ENCODE data around the gene FCGR3B.
"Not testable (repeated sequence)": the region's sequence is repeated elsewhere in the genome, so short reads cannot be mapped to it uniquely, and the experiment has no call there.

FCGR3B gene

GRCh38 chr1:161605024-161605423 is 26.0 kb downstream of the FCGR3B start:
- not testable (repeated sequence) for DNase-seq

GRCh38 chr1:161597077-161597476 is 33.9 kb downstream of the FCGR3B start:
- not testable (repeated sequence) for DNase-seq

DNA sequence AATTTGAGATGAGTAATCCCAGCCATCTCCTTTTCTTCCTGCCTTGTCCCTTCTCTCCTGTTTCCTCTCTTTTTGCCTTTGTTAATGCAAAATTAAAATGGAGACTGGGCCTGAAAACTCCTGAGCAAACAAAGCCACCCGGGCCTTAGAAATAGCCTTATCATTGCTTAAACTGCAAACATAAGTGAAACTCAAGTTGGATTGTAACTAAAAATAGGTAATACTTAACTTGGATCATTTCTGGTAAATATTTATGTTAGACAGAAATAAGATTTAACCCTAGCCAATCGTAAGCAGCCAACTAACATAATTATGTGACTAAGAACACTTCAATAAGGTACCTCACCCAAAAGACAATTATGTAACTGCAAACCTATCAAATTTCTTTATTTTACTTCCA is 35.4 kb downstream of the FCGR3B start:
- not testable (repeated sequence) for DNase-seq

DNA sequence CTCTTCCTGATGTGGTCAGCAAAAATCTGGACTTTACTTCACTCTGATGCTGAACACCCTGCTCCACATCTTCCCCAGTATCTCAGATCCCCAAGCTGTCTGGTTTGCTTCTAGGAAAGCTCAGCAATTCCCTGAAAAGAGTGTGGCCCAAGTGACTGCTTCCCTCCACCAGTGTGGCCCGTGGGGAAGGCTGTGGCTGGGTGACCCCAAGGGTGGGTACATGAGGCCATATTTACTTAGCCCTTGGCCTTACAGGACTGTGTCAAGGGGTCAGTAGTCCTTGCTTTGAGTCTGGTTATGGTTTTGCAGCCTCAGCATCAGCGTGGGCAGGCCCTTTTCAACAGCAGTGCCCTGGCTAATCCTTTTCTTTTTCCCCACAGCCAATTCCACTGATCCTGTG is 35.8 kb downstream of the FCGR3B start:
- DNase-seq = not testable (repeated sequence)

DNA sequence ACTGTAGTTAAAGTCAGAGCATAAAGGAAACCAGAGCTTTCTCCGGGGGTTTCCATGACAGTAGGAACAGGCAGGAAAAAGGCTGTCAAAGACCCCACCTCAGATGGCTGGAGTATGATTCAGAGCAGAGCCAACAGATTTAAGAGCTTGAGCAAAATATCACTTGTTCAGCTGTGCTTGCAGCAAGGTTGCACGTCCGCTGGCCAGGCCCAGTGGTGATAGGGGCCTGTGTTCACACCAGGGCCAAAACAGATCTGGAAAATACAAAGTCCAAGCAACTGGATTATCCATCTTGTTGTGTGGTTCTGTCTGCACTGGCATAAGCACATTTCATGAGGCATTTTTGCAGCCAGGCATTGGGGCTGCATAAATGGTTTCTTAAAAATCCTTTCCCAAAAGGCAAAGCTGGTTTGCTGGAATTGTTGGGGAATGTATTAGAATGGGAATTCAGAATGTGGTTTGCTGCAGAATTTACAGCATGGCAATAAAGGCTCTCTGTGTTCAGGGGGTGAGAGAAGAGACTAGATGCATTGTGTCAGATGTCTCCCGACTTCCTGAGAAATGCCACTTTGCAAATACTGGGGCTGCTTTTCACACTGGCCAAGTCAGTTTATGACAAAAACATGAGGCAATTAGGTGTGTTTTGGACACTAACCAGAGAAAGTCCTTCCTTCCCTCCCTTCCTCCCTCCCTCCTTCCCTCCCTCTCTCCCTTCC is 36.5 kb downstream of the FCGR3B start:
- DNase-seq = not testable (repeated sequence)

GRCh38 chr1:161593092-161593755 is 37.8 kb downstream of the FCGR3B start:
- not testable (repeated sequence) for DNase-seq

DNA sequence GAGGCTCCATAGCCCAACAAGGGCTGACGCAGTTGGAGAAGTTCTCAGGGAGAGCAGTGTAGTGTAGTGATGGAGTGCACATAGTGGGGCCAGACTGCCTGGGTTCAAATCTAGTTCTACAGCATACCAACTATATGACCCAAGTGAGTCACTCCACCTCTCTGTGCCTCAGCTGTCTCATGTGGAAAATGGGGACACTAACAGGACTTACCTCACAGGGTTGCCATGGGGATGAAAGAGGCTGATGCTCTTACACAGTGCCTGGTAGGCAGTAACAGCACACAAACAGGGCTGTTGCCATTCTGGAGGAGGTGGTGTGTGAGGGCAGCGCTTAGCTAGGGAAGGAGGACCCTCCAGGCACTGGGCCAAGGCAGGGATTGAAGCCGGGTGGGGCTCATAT is 38.4 kb downstream of the FCGR3B start:
- not testable (repeated sequence) for DNase-seq

DNA sequence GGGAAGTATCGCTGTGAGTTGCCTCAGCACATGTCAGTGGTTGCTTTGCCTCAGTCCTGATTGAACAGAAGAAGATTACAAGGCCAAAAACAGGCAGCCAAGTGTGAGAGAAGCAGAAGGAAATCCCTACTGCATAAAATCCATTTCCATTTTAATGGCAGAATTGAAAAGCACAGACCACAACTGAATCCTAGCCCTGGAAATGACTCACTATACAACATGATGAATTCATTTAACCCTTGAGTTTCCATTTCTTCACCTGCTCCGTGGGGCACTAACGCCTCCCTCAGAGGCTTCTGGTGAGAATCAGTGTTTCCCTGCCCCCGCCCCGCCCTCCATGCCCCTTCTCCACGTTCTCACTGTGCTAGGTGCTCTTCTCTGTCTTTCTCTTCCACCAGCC is 41.1 kb downstream of the FCGR3B start:
- DNase-seq = not testable (repeated sequence)

- DNase-seq = not testable (repeated sequence)
These were observed 41.6 kb downstream of the FCGR3B start for GRCh38 chr1:161589365-161589764.

DNA sequence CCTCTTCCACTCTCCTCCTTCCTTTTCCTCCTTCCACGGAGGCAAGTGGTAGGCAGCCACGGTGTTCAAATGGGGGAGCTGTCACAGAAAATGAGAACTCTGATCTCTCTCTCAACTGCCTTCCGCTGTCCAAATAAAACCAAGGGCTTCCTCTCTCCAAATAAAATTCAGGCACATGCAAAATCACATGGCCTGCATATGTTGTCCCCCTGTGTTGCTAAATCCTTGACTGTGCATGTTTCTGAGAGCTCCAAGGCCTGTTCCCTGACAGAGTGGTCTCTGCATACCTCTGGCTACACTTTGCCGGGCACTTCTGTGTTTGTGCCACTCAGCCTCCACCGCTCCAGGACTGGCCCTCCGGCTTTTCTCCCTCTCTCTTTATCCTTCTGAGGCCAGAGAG is 42.4 kb downstream of the FCGR3B start:
- not testable (repeated sequence) for DNase-seq

DNA sequence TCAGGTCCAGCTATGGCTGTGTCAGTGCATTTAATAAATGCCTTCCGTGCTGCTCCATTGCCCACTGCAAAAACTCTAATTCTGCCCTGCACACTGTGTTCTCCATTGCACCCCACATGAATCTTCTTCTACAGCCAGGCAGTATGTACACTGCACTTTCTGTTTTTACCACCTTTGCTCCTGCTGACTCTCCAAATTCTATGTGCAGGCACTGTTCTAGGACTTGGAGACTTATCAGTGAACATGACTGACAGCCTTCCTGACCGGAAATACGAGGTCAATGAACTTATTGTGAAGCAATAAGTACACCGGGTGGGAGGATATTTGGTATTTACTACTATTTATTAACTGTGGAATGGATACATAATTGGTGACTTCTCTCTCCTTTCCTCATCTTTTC is 48.1 kb downstream of the FCGR3B start:
- DNase-seq = not testable (repeated sequence)

DNA sequence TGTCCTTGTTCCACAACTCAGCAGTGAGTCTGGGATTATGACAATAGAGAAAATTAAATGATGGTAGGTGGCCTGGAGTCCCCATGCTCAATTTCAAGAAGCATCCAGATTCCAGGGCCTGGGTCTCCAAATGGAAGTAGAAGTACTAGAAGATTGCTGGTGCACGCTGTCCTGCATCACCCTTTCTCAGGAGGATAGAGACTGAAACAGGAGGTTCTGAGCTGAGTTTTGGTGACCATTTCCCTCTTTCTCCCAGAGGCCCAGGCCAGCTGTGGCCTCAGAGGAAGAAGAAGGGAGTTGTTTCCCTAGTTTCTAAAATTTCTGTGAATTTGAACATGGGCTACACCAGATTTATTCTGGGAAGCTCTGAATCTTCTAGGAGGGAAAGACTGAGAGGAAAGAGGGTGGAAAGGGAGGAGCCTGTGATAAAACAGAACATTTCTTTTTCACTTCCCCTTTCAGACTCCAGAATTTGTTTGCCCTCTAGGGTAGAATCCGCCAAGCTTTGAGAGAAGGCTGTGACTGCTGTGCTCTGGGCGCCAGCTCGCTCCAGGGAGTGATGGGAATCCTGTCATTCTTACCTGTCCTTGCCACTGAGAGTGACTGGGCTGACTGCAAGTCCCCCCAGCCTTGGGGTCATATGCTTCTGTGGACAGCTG is 50.0 kb downstream of the FCGR3B start:
- not testable (repeated sequence) for DNase-seq

- not testable (repeated sequence) for DNase-seq
These were observed 51.0 kb downstream of the FCGR3B start for GRCh38 chr1:161579856-161580507.

DNA sequence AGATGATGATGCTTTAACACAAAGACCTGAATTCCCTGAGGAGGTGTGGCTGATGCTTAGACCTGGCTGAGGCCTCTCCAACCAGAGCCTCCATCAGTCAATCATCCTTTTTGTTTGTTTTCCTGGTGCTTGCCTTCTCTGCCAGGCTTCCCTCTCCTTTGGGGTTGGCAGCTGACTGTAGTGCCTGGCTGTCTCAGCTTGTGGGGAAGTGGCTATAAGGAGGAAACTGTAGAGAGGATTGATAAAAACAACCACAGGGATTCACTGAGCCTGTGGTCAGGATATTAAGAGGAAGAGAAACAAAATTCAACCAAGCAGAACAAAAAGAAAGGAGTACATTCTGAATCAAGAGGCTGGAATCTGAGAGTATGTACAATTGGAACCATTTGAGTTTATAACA is 54.3 kb downstream of the FCGR3B start:
- DNase-seq = not testable (repeated sequence)

Data from stimulated activated CD4-positive, alpha-beta T cell treated with anti-CD3 and anti-CD28 coated beads, Interleukin-4, amount 100 ng/mL, for 4 hours (primary cell).